H9 (cell line): ENCODE data around the gene RBM15. TPM values are rescaled to one million over a fixed set of nuclear protein-coding genes. Genes with fewer than 3 reads are reported as not detected.

Source experiments
- DNase-seq: peaks from one replicate; pipeline ENCODE4 v3.0.0-alpha.2; 2017
- H2AFZ ChIP-seq: one replicate; pipeline ENCODE4 v1.6.1; 2013; ENCODE audit warnings: mild to moderate bottlenecking, low read length, control low read depth, moderate library complexity
- H2AK5ac ChIP-seq: 2 replicates; pipeline ENCODE4 v1.6.1; 2013; ENCODE audit warnings: low read length, control low read depth, mixed read lengths; ENCODE audit not compliant: insufficient read length
- H2BK120ac ChIP-seq: one replicate; pipeline ENCODE4 v1.6.1; 2013; ENCODE audit warnings: low read depth, mild to moderate bottlenecking, low read length, control low read depth, inconsistent platforms; ENCODE audit not compliant: poor library complexity, severe bottlenecking
- H2BK12ac ChIP-seq: 2 replicates; pipeline ENCODE4 v1.6.1; 2013; ENCODE audit warnings: low read length, control low read depth, mixed read lengths, low read depth; ENCODE audit not compliant: insufficient read length
- H2BK15ac ChIP-seq: 2 replicates; pipeline ENCODE4 v1.6.1; 2013; ENCODE audit warnings: low read depth, low read length, control low read depth
- H2BK20ac ChIP-seq: one replicate; pipeline ENCODE4 v1.6.1; 2013; ENCODE audit warnings: low read depth, mild to moderate bottlenecking, low read length, control low read depth, inconsistent platforms; ENCODE audit not compliant: poor library complexity, severe bottlenecking
- H2BK5ac ChIP-seq: 2 replicates; pipeline ENCODE4 v1.6.1; 2013; ENCODE audit warnings: low read length, control low read depth, mixed read lengths; ENCODE audit not compliant: insufficient read length
- H3K14ac ChIP-seq: 2 replicates; pipeline ENCODE4 v1.6.1; 2013; ENCODE audit warnings: low read length, control low read depth; ENCODE audit not compliant: insufficient read depth
- H3K18ac ChIP-seq: 2 replicates; pipeline ENCODE4 v1.6.1; 2013; ENCODE audit warnings: low read depth, mild to moderate bottlenecking, mixed read lengths, low read length, control low read depth; ENCODE audit not compliant: insufficient read length
- H3K23ac ChIP-seq: 2 replicates; pipeline ENCODE4 v1.6.1; 2013; ENCODE audit warnings: low read length, control low read depth, mixed read lengths, low read depth; ENCODE audit not compliant: insufficient read length
- H3K23me2 ChIP-seq: 2 replicates; pipeline ENCODE4 v1.6.1; 2013; ENCODE audit warnings: low read depth, mild to moderate bottlenecking, mixed read lengths, low read length, control low read depth; ENCODE audit not compliant: insufficient read length, poor library complexity, severe bottlenecking
- H3K27ac ChIP-seq: 2 replicates; pipeline ENCODE4 v1.5.1; 2013; ENCODE audit warnings: low read length, control low read depth, mixed read lengths, low read depth; ENCODE audit not compliant: insufficient read length
- H3K27me3 ChIP-seq: 2 replicates; pipeline ENCODE4 v1.6.1; 2013; ENCODE audit warnings: low read length, control low read depth, inconsistent platforms; ENCODE audit not compliant: insufficient read depth
- H3K4ac ChIP-seq: 2 replicates; pipeline ENCODE4 v1.6.1; 2013; ENCODE audit warnings: low read depth, mild to moderate bottlenecking, control low read depth, inconsistent platforms, low read length, moderate library complexity
- H3K4me1 ChIP-seq: 2 replicates; pipeline ENCODE4 v1.6.1; 2013; ENCODE audit warnings: low read length, control low read depth, inconsistent platforms; ENCODE audit not compliant: insufficient read depth
- H3K4me2 ChIP-seq: 2 replicates; pipeline ENCODE4 v1.6.1; 2013; ENCODE audit warnings: low read length, control low read depth, mixed read lengths; ENCODE audit not compliant: insufficient read length, insufficient read depth
- H3K56ac ChIP-seq: 2 replicates; pipeline ENCODE4 v1.6.1; 2013; ENCODE audit warnings: low read depth, mild to moderate bottlenecking, mixed read lengths, low read length, control low read depth; ENCODE audit not compliant: insufficient read length
- H3K79me1 ChIP-seq: 2 replicates; pipeline ENCODE4 v1.6.1; 2013; ENCODE audit warnings: low read depth, mild to moderate bottlenecking, moderate library complexity, low read length, control low read depth, inconsistent platforms; ENCODE audit not compliant: insufficient read depth, poor library complexity, severe bottlenecking
- H3K79me2 ChIP-seq: 2 replicates; pipeline ENCODE4 v1.6.1; 2013; ENCODE audit warnings: low read length, control low read depth, inconsistent platforms; ENCODE audit not compliant: insufficient read depth
- H3K9ac ChIP-seq: 2 replicates; pipeline ENCODE4 v1.6.1; 2013; ENCODE audit warnings: low read length, control low read depth, mixed read lengths; ENCODE audit not compliant: insufficient read length; ENCODE audit errors: extremely low read depth
- H3K9me3 ChIP-seq: one replicate; pipeline ENCODE4 v1.6.1; 2013; ENCODE audit warnings: low read depth, low read length, inconsistent platforms; ENCODE audit not compliant: control insufficient read depth
- H3T11ph ChIP-seq: one replicate; pipeline ENCODE4 v1.6.1; 2013; ENCODE audit warnings: mild to moderate bottlenecking, low read length, control low read depth, inconsistent platforms
- H4K20me1 ChIP-seq: one replicate; pipeline ENCODE4 v1.6.1; 2013; ENCODE audit not compliant: control insufficient read depth, insufficient read length, insufficient read depth
- H4K5ac ChIP-seq: 2 replicates; pipeline ENCODE4 v1.6.1; 2013; ENCODE audit warnings: low read depth, mild to moderate bottlenecking, mixed read lengths, low read length, control low read depth; ENCODE audit not compliant: insufficient read length
- H4K8ac ChIP-seq: replicated peaks from 2 replicates; pipeline ENCODE4 v1.6.1; 2013; ENCODE audit warnings: low read length, control low read depth, mixed read lengths, low read depth; ENCODE audit not compliant: insufficient read length
- H4K91ac ChIP-seq: 2 replicates; pipeline ENCODE4 v1.6.1; 2013; ENCODE audit warnings: low read depth, mild to moderate bottlenecking, moderate library complexity, mixed read lengths, low read length, control low read depth; ENCODE audit not compliant: insufficient read length
- H3K27ac Mint-ChIP-seq, 3 experiments: 2 replicates in 2 of 3; 3 replicates in 1 of 3; pipeline ENCODE4 v1.8.0; 2020 to 2021; ENCODE audit warnings: mixed read lengths in 3 of 3, mild to moderate bottlenecking in 1 of 3, moderate library complexity in 1 of 3
- H3K27me3 Mint-ChIP-seq: 2 replicates; pipeline ENCODE4 v1.8.0; 2021; ENCODE audit warnings: low read depth, mild to moderate bottlenecking, moderate library complexity, mixed read lengths
- H3K36me3 Mint-ChIP-seq, 3 experiments: 2 replicates in 2 of 3; 3 replicates in 1 of 3; pipeline ENCODE4 v1.8.0; 2020 to 2021; ENCODE audit warnings: low read depth in 3 of 3, mixed read lengths in 3 of 3; ENCODE audit not compliant: insufficient read depth in 1 of 3
- H3K4me1 Mint-ChIP-seq, 2 experiments: 2 replicates each; pipeline ENCODE4 v1.8.0; 2020; ENCODE audit warnings: mixed read lengths in 2 of 2
- H3K4me3 Mint-ChIP-seq, 2 experiments: 2 replicates in 1 of 2; 3 replicates in 1 of 2; pipeline ENCODE4 v1.8.0; 2020 to 2021; ENCODE audit warnings: mild to moderate bottlenecking in 2 of 2, mixed read lengths in 2 of 2, moderate library complexity in 1 of 2
- H3K9me3 Mint-ChIP-seq, 2 experiments: 2 replicates in 1 of 2; 3 replicates in 1 of 2; pipeline ENCODE4 v1.8.0; 2020; ENCODE audit warnings: mild to moderate bottlenecking in 2 of 2, mixed read lengths in 2 of 2, moderate library complexity in 1 of 2
- WGBS: extraction: QIAGEN DNeasy Blood & Tissue Kit; methylation state at CpG from one replicate; pipeline ENCODE4 v1.1.7; 2013; ENCODE audit warnings: missing lambda C conversion rate, low lambda C conversion rate, mixed read lengths; ENCODE audit not compliant: insufficient read length; ENCODE audit errors: extremely low coverage; 5-methylcytosine and 5-hydroxymethylcytosine counted together
- total RNA-seq: library from RNA; stranded (reverse); gene quantifications from 2 replicates; pipeline ENCODE4 v1.2.1, GENCODE V29; 2021
- TF ChIP-seq, protein P1 (sequence below): fragments of 200-600 bp; sonication (generic); conservative IDR thresholded peaks from 3 replicates; pipeline ENCODE4 v1.8.0; 2021; ENCODE audit warnings: antibody characterized with exemption, mild to moderate bottlenecking

Gene RBM15
- total RNA-seq, 1 experiment from 2014 or later, result 62.0 TPM

DNA sequence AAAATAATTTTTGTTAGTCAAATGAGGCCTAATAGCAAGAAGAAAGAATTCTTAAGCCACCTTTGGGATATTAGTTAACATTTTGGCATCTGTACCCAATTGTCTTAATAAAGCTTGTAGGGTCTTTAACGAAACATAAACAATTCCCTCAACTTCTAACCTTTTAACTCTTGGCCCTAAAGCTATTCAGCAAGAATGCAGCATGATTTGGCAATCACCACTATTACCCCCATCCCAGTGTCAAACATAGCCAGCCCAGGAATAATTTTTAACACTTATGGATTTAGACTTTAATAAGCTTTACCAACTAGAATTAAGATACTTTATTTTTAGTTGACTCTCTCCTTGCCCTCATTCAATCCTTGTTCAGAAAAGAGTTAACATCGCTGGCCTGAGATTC is 54.1 kb downstream of the RBM15 start:
- no peak for DNase-seq
- no peaks in the 10 kb centered on the region for H3K23me2 ChIP-seq
- H4K91ac ChIP-seq, result no peak overlapping the region
- WGBS, result no CpG with 5 or more reads among the region's 2 CpGs
- H3K56ac ChIP-seq, result no peak overlapping the region
- H2AK5ac ChIP-seq, result no peak overlapping the region
- H4K5ac ChIP-seq, result no peak overlapping the region
- Mint-ChIP-seq H3K4me3 (no peak overlapping the region), H3K9me3 (no peaks in the 10 kb centered on the region; a peak in 1 of 5 replicates), H3K27me3 (no peaks in the 10 kb centered on the region), H3K27ac (no peak overlapping the region; a peak in 1 of 7 replicates), H3K4me1 (peaks cover 18 to 24% of the 10 kb centered on the region in 2 experiments), H3K36me3 (peaks cover 7 to 21% (median 11%) of the 10 kb centered on the region in 3 experiments)
- H2BK12ac ChIP-seq, result no peak overlapping the region
- no peak overlapping the region for H3K27ac ChIP-seq
- H3K14ac ChIP-seq, result no peak overlapping the region
- TF ChIP-seq, protein P1, sequence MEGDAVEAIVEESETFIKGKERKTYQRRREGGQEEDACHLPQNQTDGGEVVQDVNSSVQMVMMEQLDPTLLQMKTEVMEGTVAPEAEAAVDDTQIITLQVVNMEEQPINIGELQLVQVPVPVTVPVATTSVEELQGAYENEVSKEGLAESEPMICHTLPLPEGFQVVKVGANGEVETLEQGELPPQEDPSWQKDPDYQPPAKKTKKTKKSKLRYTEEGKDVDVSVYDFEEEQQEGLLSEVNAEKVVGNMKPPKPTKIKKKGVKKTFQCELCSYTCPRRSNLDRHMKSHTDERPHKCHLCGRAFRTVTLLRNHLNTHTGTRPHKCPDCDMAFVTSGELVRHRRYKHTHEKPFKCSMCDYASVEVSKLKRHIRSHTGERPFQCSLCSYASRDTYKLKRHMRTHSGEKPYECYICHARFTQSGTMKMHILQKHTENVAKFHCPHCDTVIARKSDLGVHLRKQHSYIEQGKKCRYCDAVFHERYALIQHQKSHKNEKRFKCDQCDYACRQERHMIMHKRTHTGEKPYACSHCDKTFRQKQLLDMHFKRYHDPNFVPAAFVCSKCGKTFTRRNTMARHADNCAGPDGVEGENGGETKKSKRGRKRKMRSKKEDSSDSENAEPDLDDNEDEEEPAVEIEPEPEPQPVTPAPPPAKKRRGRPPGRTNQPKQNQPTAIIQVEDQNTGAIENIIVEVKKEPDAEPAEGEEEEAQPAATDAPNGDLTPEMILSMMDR, result no peak
- no peaks in the 10 kb centered on the region for H4K20me1 ChIP-seq
- H2BK120ac ChIP-seq, result no peak overlapping the region
- no peaks in the 10 kb centered on the region for H3K79me1 ChIP-seq
- H3K23ac ChIP-seq, result no peak overlapping the region
- no peak overlapping the region for H3K4ac ChIP-seq
- no peak overlapping the region for H3K9ac ChIP-seq
- H3T11ph ChIP-seq, result no peak overlapping the region
- no peaks in the 10 kb centered on the region for H3K79me2 ChIP-seq
- no peak overlapping the region for H2BK5ac ChIP-seq
- no peaks in the 10 kb centered on the region for H3K9me3 ChIP-seq
- no peak overlapping the region for H2BK20ac ChIP-seq
- H3K4me1 ChIP-seq, result no peaks in the 10 kb centered on the region
- no peak overlapping the region for H2BK15ac ChIP-seq
- no peak overlapping the region for H4K8ac ChIP-seq
- no peaks in the 10 kb centered on the region for H3K27me3 ChIP-seq
- no peak overlapping the region for H2AFZ ChIP-seq
- no peak overlapping the region for H3K18ac ChIP-seq
- H3K4me2 ChIP-seq, result no peak overlapping the region
